DMS53 treated with DMSO at 0.1 percent for 48 hours (cell line): ENCODE results near the gene FYCO1.
"Not testable (repeated sequence)": the region's sequence is repeated elsewhere in the genome, so short reads cannot be mapped to it uniquely, and the experiment has no call there.

Source experiments
- DNase-seq: peaks from one replicate; lab custom pipeline; 2025; ENCODE audit not compliant: unreplicated experiment; lab: John Stamatoyannopoulos, UW

The FYCO1 gene

GRCh38 chr3:45995236-45996192 lies at the start of gene FYCO1:
Gene FYCO1 (minus strand): TSS chr3:45995824. CDS start chr3:45984910, 10,914 bp downstream.
- peak; percentile 53 for DNase-seq

- DNase-seq: no peak
Measured at GRCh38 chr3:46038916-46039315, 43.3 kb upstream of the FYCO1 start.

- not testable (repeated sequence) for DNase-seq
Measured at GRCh38 chr3:46038071-46038470, 42.4 kb upstream of the FYCO1 start.

GRCh38 chr3:46036191-46036590 lies 40.6 kb upstream of the FYCO1 start:
- no peak for DNase-seq

GRCh38 chr3:46031747-46032146 lies 36.1 kb upstream of the FYCO1 start:
- no peak for DNase-seq

GRCh38 chr3:46031269-46031668 lies 35.6 kb upstream of the FYCO1 start:
- DNase-seq: no peak

- DNase-seq: no peak
Measured at GRCh38 chr3:46030626-46031025, 35.0 kb upstream of the FYCO1 start.

GRCh38 chr3:46029953-46030543 lies 34.4 kb upstream of the FYCO1 start:
- no peak for DNase-seq

- DNase-seq: no peak
Measured at GRCh38 chr3:46027736-46028397, 32.2 kb upstream of the FYCO1 start.

GRCh38 chr3:46027021-46027705 lies 31.5 kb upstream of the FYCO1 start, which contains the start of gene XCR1:
Gene XCR1 (minus strand): TSS chr3:46027483. CDS start chr3:46021947, 5,536 bp downstream.
- no peak for DNase-seq

GRCh38 chr3:46025139-46025538 lies 29.5 kb upstream of the FYCO1 start:
- no peak for DNase-seq

- no peak for DNase-seq
Measured at GRCh38 chr3:46024131-46024530, 28.5 kb upstream of the FYCO1 start.

GRCh38 chr3:46022909-46023785 lies 27.5 kb upstream of the FYCO1 start:
- no peak for DNase-seq

- no peak for DNase-seq
Measured at GRCh38 chr3:46021516-46021915, 25.9 kb upstream of the FYCO1 start.

- DNase-seq: no peak
Measured at GRCh38 chr3:46020766-46021510, 25.3 kb upstream of the FYCO1 start.

GRCh38 chr3:46019707-46020106 lies 24.1 kb upstream of the FYCO1 start:
- DNase-seq: no peak

GRCh38 chr3:46017720-46018119 lies 22.1 kb upstream of the FYCO1 start:
- no peak for DNase-seq

GRCh38 chr3:46013316-46014094 lies 17.9 kb upstream of the FYCO1 start:
- DNase-seq: no peak

- DNase-seq: no peak
Measured at GRCh38 chr3:46012246-46012645, 16.6 kb upstream of the FYCO1 start.
